Mammary epithelial cell (primary cell): ENCODE data around the gene ADCY7.

Experiments used
- CTCF ChIP-seq, 2 donors: IDR thresholded peaks in 1 of 2; conservative IDR thresholded peaks in 1 of 2; 2 replicates each; pipeline ENCODE4 v1.5.1; 2011 to 2012; ENCODE audit warnings: inconsistent platforms in 2 of 2, low read length in 2 of 2, mild to moderate bottlenecking in 2 of 2, control low read depth in 1 of 2, low read depth in 1 of 2; ENCODE audit not compliant: insufficient read depth in 1 of 2; ENCODE audit errors: extremely low read depth in 1 of 2
- EZH2 ChIP-seq: IDR thresholded peaks from 2 replicates; pipeline ENCODE4 v1.6.1; 2012; ENCODE audit warnings: low read length, inconsistent platforms, borderline replicate concordance

- no peak for TF ChIP-seq CTCF (conservative IDR thresholded peaks at IDR 0.05 in 1 of 2, IDR thresholded peaks at IDR 0.05 in 1 of 2; ENCODE audit: extremely low read depth in 1 of 2, insufficient read depth in 1 of 2, low read depth in 1 of 2, low read length in 2 of 2)
- no peak for TF ChIP-seq EZH2
Measured at GRCh38 chr16:50297301-50298074, 31.1 kb downstream of the ADCY7 start.
